T-helper 1 cell treated with Interleukin-12 subunit alpha and Interleukin-12 subunit beta and Interleukin-4 antibody, amounts not matched to agents 30 μg/mL and 1 μg/mL, for 36 hours (primary cell): ENCODE data around the gene RB1.

Experiments
- H3K27ac Mint-ChIP-seq: one replicate; pipeline ENCODE4 v1.8.0; 2021; ENCODE audit warnings: mild to moderate bottlenecking, mixed read lengths
- H3K27me3 Mint-ChIP-seq: one replicate; pipeline ENCODE4 v1.8.0; 2021; ENCODE audit warnings: low read depth, mixed read lengths
- H3K36me3 Mint-ChIP-seq: one replicate; pipeline ENCODE4 v1.8.0; 2021; ENCODE audit warnings: low read depth, mixed read lengths
- H3K4me1 Mint-ChIP-seq: one replicate; pipeline ENCODE4 v1.8.0; 2021; ENCODE audit warnings: low read depth, mixed read lengths
- H3K4me3 Mint-ChIP-seq: one replicate; pipeline ENCODE4 v1.8.0; 2021; ENCODE audit warnings: mild to moderate bottlenecking, moderate library complexity, mixed read lengths
- H3K9me3 Mint-ChIP-seq: one replicate; pipeline ENCODE4 v1.8.0; 2021; ENCODE audit warnings: mixed read lengths

RB1 gene

GRCh38 chr13:48275507-48275906, 28.0 kb upstream of the RB1 start:
- Mint-ChIP-seq H3K4me1 (no peaks in the 10 kb centered on the region), H3K27me3 (peaks cover 12% of the 10 kb centered on the region), H3K36me3 (no peaks in the 10 kb centered on the region), H3K9me3 (no peaks in the 10 kb centered on the region), H3K27ac (no peak overlapping the region), H3K4me3 (no peak overlapping the region)

DNA sequence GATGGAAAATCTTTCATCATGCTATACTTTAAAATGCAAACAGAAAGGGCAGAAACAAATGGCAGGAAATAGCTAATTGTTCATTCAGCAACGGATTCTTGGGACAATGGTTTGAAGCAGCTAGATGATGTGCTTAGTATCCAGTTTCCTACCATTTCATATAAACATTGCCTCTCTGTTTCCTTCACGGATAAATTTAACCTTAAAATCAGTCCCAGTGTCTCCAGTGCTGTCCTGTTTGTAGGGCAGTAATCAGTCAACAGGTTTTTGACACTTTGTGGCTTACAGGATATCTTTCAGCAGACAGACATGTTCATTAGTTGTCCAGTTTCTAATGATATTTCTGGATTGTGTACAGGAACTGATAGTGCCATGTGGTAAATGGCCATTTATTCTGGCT, 24.7 kb upstream of the RB1 start:
- H3K27me3 Mint-ChIP-seq, result peaks cover 12% of the 10 kb centered on the region
- H3K36me3 Mint-ChIP-seq, result no peaks in the 10 kb centered on the region
- no peaks in the 10 kb centered on the region for H3K4me1 Mint-ChIP-seq
- H3K4me3 Mint-ChIP-seq, result no peak overlapping the region
- no peak overlapping the region for H3K27ac Mint-ChIP-seq
- H3K9me3 Mint-ChIP-seq, result no peaks in the 10 kb centered on the region

DNA sequence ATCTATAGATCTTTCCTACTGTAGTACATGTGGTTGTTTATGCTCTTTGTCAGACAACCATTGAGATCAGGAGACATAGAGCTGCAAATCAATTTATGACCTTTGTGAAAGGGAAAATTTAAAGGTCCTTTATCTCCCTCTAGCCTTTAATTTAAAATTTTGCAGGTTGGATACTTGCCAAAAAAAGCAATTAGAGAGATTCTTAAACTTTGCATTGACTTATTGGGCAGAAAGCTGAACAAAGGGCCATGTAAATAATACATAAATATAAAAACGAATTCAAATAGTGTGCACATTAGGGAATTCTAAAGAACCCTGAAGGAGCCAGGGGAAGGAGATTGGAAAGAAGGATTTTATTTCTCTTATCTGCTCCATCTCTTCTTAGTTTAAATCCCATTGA, 22.0 kb upstream of the RB1 start:
- Mint-ChIP-seq H3K27me3 (peaks cover 12% of the 10 kb centered on the region), H3K27ac (no peak overlapping the region)

DNA sequence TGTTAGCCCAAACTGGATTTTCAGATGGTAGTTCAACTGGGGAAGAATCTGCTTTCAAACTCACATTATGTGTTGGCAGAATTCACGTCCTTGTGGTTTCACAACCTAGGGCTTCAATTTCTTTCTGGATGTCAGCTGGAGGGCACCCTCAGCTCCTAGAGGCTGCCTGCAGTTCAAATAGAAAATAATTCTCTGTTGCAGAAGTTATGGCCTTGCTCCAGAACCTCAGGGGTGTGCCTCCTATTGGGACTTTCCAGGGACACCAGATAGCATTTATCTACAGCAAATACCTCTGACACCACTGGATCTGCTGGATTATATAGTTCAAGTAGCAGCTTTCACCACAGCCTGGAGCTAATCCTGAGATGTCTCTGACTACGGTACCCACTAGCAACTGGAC, 11.8 kb upstream of the RB1 start:
- Mint-ChIP-seq H3K27ac (no peak overlapping the region), H3K36me3 (no peaks in the 10 kb centered on the region), H3K9me3 (no peaks in the 10 kb centered on the region), H3K4me1 (no peaks in the 10 kb centered on the region), H3K27me3 (peaks cover 21% of the 10 kb centered on the region), H3K4me3 (no peak overlapping the region)

More for the DNA sequence above, 22.0 kb upstream of the RB1 start:
- Mint-ChIP-seq H3K4me3 (no peak overlapping the region), H3K4me1 (no peaks in the 10 kb centered on the region), H3K36me3 (no peaks in the 10 kb centered on the region), H3K9me3 (no peaks in the 10 kb centered on the region)

GRCh38 chr13:48292650-48293049, 10.9 kb upstream of the RB1 start:
- H3K9me3 Mint-ChIP-seq, result no peaks in the 10 kb centered on the region
- no peaks in the 10 kb centered on the region for H3K36me3 Mint-ChIP-seq
- H3K27me3 Mint-ChIP-seq, result peaks cover 23% of the 10 kb centered on the region
- no peak overlapping the region for H3K27ac Mint-ChIP-seq
- H3K4me1 Mint-ChIP-seq, result peaks cover 2% of the 10 kb centered on the region
- no peak overlapping the region for H3K4me3 Mint-ChIP-seq

- peaks cover 2% of the 10 kb centered on the region for H3K4me1 Mint-ChIP-seq
- peaks cover 1% of the 10 kb centered on the region for H3K36me3 Mint-ChIP-seq
- no peak overlapping the region for H3K27ac Mint-ChIP-seq
- no peaks in the 10 kb centered on the region for H3K9me3 Mint-ChIP-seq
- no peak overlapping the region for H3K4me3 Mint-ChIP-seq
- H3K27me3 Mint-ChIP-seq, result peaks cover 17% of the 10 kb centered on the region
These were observed 8.9 kb upstream of the RB1 start for GRCh38 chr13:48294653-48295052.

DNA sequence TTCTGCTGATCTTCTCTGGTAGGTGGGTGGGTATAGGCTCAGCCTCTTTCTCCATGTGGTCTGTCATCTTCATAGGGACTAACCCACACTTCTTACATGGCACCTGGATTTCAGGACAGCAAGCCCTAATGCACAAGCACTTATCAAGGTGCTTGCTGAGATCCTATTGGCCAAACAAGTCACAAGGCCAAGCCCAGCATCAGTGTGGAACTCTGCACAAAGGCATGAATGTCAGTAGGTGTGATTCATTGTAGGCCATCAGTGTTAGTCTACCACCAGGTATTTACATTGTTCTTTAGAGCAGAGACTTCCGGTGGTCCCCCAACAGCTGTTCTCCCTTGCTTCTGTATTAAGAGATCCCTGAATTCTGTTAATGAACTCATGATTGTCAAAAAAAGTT, 8.3 kb upstream of the RB1 start:
- no peak overlapping the region for H3K27ac Mint-ChIP-seq
- peaks cover 1% of the 10 kb centered on the region for H3K36me3 Mint-ChIP-seq
- H3K9me3 Mint-ChIP-seq, result no peaks in the 10 kb centered on the region
- H3K4me3 Mint-ChIP-seq, result no peak overlapping the region
- peaks cover 14% of the 10 kb centered on the region for H3K27me3 Mint-ChIP-seq
- peaks cover 2% of the 10 kb centered on the region for H3K4me1 Mint-ChIP-seq

- Mint-ChIP-seq H3K36me3 (peaks cover 1% of the 10 kb centered on the region), H3K9me3 (no peaks in the 10 kb centered on the region), H3K4me1 (peaks cover 2% of the 10 kb centered on the region), H3K27ac (no peak overlapping the region), H3K27me3 (peaks cover 5% of the 10 kb centered on the region), H3K4me3 (no peak overlapping the region)
These were observed 7.0 kb upstream of the RB1 start for GRCh38 chr13:48296528-48296927.

- H3K27me3 Mint-ChIP-seq, result peaks cover 5% of the 10 kb centered on the region
- no peak overlapping the region for H3K4me3 Mint-ChIP-seq
- H3K27ac Mint-ChIP-seq, result no peak overlapping the region
- no peaks in the 10 kb centered on the region for H3K9me3 Mint-ChIP-seq
- peaks cover 2% of the 10 kb centered on the region for H3K4me1 Mint-ChIP-seq
- H3K36me3 Mint-ChIP-seq, result peaks cover 2% of the 10 kb centered on the region
These were observed 6.3 kb upstream of the RB1 start for GRCh38 chr13:48297131-48297786.

GRCh38 chr13:48299591-48299990, 4.0 kb upstream of the RB1 start:
- no peak overlapping the region for H3K27ac Mint-ChIP-seq
- H3K36me3 Mint-ChIP-seq, result peaks cover 7% of the 10 kb centered on the region
- H3K9me3 Mint-ChIP-seq, result no peaks in the 10 kb centered on the region
- peaks cover 11% of the 10 kb centered on the region for H3K4me1 Mint-ChIP-seq
- peaks cover 5% of the 10 kb centered on the region for H3K27me3 Mint-ChIP-seq
- H3K4me3 Mint-ChIP-seq, result no peak overlapping the region

DNA sequence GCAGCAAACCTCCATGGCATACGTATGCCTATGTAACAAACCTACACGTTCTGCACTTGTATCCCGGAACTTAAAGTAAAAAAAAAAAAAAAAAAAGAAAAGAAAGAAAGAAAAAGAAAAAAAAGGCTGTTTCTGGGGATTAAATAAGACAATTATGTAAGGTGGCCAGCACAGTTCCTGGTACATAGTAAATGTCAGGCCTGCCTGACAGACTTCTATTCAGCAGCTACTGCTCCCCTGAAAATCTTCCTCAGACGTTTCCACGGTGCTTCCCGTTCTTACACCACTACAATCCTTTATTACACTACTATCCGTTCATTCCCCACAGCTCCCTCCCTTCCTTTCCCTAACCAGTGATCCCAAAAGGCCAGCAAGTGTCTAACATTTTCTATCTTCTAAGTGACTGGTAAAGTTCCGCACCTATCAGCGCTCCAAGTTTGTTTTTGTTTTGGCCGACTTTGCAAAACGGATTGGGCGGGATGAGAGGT, 636 bp upstream of the RB1 start:
- H3K4me1 Mint-ChIP-seq, result peaks cover 23% of the 10 kb centered on the region
- H3K27ac Mint-ChIP-seq, result peak overlapping the region; percentile 90
- no peaks in the 10 kb centered on the region for H3K9me3 Mint-ChIP-seq
- peaks cover under 1% of the 10 kb centered on the region for H3K27me3 Mint-ChIP-seq
- H3K36me3 Mint-ChIP-seq, result peaks cover 14% of the 10 kb centered on the region
- H3K4me3 Mint-ChIP-seq, result peak overlapping the region; percentile 92

- no peaks in the 10 kb centered on the region for H3K9me3 Mint-ChIP-seq
- no peaks in the 10 kb centered on the region for H3K27me3 Mint-ChIP-seq
- H3K4me1 Mint-ChIP-seq, result peaks cover 25% of the 10 kb centered on the region
- peaks cover 17% of the 10 kb centered on the region for H3K36me3 Mint-ChIP-seq
- peak overlapping the region; percentile 92 for H3K4me3 Mint-ChIP-seq
- peak overlapping the region; percentile 97 for H3K27ac Mint-ChIP-seq
These were observed 759 bp downstream of the RB1 start for GRCh38 chr13:48304143-48304876.

GRCh38 chr13:48311223-48311622, 7.7 kb downstream of the RB1 start:
- Mint-ChIP-seq H3K27ac (no peak overlapping the region), H3K27me3 (no peaks in the 10 kb centered on the region), H3K4me1 (peaks cover 13% of the 10 kb centered on the region), H3K9me3 (no peaks in the 10 kb centered on the region), H3K4me3 (no peak overlapping the region), H3K36me3 (peaks cover 25% of the 10 kb centered on the region)

DNA sequence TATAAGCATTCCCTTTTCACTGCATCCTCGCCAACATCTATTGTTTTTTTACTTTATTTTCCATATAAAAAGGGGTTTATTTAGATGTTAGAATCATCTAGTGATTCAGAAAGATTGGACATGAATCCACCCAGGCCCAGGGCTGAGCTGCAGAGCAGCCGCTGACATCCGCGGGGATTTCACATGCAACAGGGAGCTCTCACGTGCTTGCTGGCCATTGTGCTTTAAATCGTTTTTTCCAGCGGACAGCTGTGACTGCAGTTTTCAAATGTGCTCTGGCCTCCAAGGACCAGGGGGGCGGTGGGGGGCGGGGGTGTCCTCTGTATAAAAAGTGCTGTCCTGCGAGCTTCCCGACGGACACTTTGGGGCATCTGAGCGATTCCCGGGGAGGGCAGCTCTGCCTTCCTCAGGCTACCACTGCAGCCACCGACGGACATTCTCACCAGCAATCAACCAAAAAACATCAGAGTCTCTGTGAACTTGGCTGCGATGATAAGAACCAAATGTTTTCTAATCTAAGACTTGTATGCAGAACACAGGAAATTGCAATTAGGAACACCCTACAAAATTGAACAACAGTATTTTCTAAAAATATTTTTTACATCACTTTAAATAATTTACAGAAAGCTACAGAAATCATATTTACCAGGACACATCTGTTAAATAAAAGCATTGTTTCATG, 12.6 kb downstream of the RB1 start:
- H3K27me3 Mint-ChIP-seq, result peaks cover 3% of the 10 kb centered on the region
- H3K4me1 Mint-ChIP-seq, result peaks cover 14% of the 10 kb centered on the region
- H3K27ac Mint-ChIP-seq, result no peak overlapping the region
- no peak overlapping the region for H3K4me3 Mint-ChIP-seq
- peaks cover under 1% of the 10 kb centered on the region for H3K9me3 Mint-ChIP-seq
- peaks cover 40% of the 10 kb centered on the region for H3K36me3 Mint-ChIP-seq
